ENCODE measurements around the gene LAMA2. TPM values are rescaled to one million over a fixed set of nuclear protein-coding genes. Genes with fewer than 3 reads are reported as not detected.

LAMA2 gene
- total RNA-seq, 4 donors from 2014 or later: 97.3 to 509 (median 200) TPM

GRCh38 chr6:129273161-129273560, 390.2 kb downstream of the LAMA2 start:
- ATAC-seq (ENCODE audit: low FRiP score): no peak
- no peak for TF ChIP-seq CTCF (IDR thresholded peaks at IDR 0.05)
- DNase-seq (ENCODE audit: low spot score): no peak

GRCh38 chr6:129276461-129276860, 393.5 kb downstream of the LAMA2 start:
- ATAC-seq (ENCODE audit: low FRiP score) (no peak), DNase-seq (ENCODE audit: low spot score) (no peak)
- no peak for TF ChIP-seq CTCF (IDR thresholded peaks at IDR 0.05)

- DNase-seq (ENCODE audit: low spot score) (no peak), ATAC-seq (ENCODE audit: low FRiP score) (no peak)
- TF ChIP-seq CTCF (IDR thresholded peaks at IDR 0.05): no peak
Observed at GRCh38 chr6:129276986-129277385, 394.0 kb downstream of the LAMA2 start.

GRCh38 chr6:129279343-129280292, 396.7 kb downstream of the LAMA2 start:
- no peak for TF ChIP-seq CTCF (IDR thresholded peaks at IDR 0.05)
- DNase-seq (ENCODE audit: low spot score): no peak
- ATAC-seq (ENCODE audit: low FRiP score): no peak

GRCh38 chr6:129280293-129280644, 397.3 kb downstream of the LAMA2 start:
- DNase-seq (ENCODE audit: low spot score) (no peak), ATAC-seq (ENCODE audit: low FRiP score) (no peak)
- no peak for TF ChIP-seq CTCF (IDR thresholded peaks at IDR 0.05)

- no peak for DNase-seq (ENCODE audit: low spot score)
- TF ChIP-seq CTCF (IDR thresholded peaks at IDR 0.05): no peak
- ATAC-seq (ENCODE audit: low FRiP score): no peak
Observed at GRCh38 chr6:129280749-129281148, 397.8 kb downstream of the LAMA2 start.

All from omental fat pad (tissue), 4 donors.